ENCODE data around the gene TMEM135.

TMEM135 gene

GRCh38 chr11:87239001-87239400 is 201.3 kb downstream of the TMEM135 start:
- no peaks in the 10 kb centered on the region for H3K27me3 ChIP-seq (ENCODE audit: insufficient read depth, low read length, poor library complexity)
- H3K36me3 ChIP-seq (ENCODE audit: control insufficient read depth, insufficient read depth, low read length), result no peaks in the 10 kb centered on the region
- no peak overlapping the region for H3K4ac ChIP-seq (ENCODE audit: low read depth, low read length)
- H3K4me1 ChIP-seq (ENCODE audit: control insufficient read depth, low read depth, low read length), result no peaks in the 10 kb centered on the region
- no peak for DNase-seq
- no peak overlapping the region for H4K8ac ChIP-seq (ENCODE audit: low read depth, low read length)
- H2AK5ac ChIP-seq (ENCODE audit: low read length), result no peak overlapping the region
- H2BK15ac ChIP-seq (replicated peaks; ENCODE audit: low read depth), result no peak overlapping the region
- H3K79me1 ChIP-seq (ENCODE audit: low read length), result no peaks in the 10 kb centered on the region
- no peak overlapping the region for H2BK5ac ChIP-seq (ENCODE audit: low read length)
- no CpG with 5 or more reads among the region's 2 CpGs for WGBS (ENCODE audit: extremely low coverage, insufficient coverage, low lambda C conversion rate)
- H3K18ac ChIP-seq (ENCODE audit: low read length), result no peak overlapping the region
- no peak overlapping the region for H3K4me2 ChIP-seq (ENCODE audit: low read length)
- H3K9ac ChIP-seq (ENCODE audit: low read length), result no peak overlapping the region
- no peaks in the 10 kb centered on the region for H3K79me2 ChIP-seq (ENCODE audit: control insufficient read depth, insufficient read depth, low read length)
- H3K4me3 ChIP-seq (ENCODE audit: low read length), result no peak overlapping the region
- H3K23ac ChIP-seq (ENCODE audit: low read length), result no peak overlapping the region
- no peak overlapping the region for H3K56ac ChIP-seq (ENCODE audit: low read length)
- H2BK120ac ChIP-seq (ENCODE audit: low read depth, low read length), result no peak overlapping the region
- H3K27ac ChIP-seq (ENCODE audit: low read depth, low read length), result no peak overlapping the region
- no peak overlapping the region for H4K5ac ChIP-seq (ENCODE audit: low read length)

DNA sequence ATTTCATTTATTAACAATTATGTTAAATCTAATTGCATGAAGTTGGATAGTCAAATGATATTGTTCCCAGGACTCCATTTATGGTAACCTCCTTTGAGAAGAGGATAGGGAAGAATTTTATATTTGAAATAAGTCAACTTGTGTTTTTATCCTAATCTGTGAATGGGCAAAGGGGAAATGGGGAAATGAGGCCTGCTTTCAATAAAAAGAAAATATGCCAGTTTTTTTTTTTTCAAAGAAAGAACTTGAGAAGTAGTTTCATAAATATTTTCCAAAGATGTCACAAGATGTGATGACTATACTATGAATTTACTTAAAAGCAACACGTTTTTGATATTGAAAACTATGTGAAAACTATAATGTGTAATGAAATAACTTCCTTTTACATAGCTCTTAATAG is 201.8 kb downstream of the TMEM135 start:
- WGBS (ENCODE audit: extremely low coverage, insufficient coverage, low lambda C conversion rate), result no CpG with 5 or more reads among the region's 1 CpG
- H3K4me2 ChIP-seq (ENCODE audit: low read length), result no peak overlapping the region
- no peak overlapping the region for H2BK15ac ChIP-seq (replicated peaks; ENCODE audit: low read depth)
- no peak overlapping the region for H3K4me3 ChIP-seq (ENCODE audit: low read length)
- no peak for DNase-seq
- H3K79me2 ChIP-seq (ENCODE audit: control insufficient read depth, insufficient read depth, low read length), result no peaks in the 10 kb centered on the region
- H2BK5ac ChIP-seq (ENCODE audit: low read length), result no peak overlapping the region
- H2BK120ac ChIP-seq (ENCODE audit: low read depth, low read length), result no peak overlapping the region
- H3K18ac ChIP-seq (ENCODE audit: low read length), result no peak overlapping the region
- H4K8ac ChIP-seq (ENCODE audit: low read depth, low read length), result no peak overlapping the region
- no peak overlapping the region for H2AK5ac ChIP-seq (ENCODE audit: low read length)
- no peak overlapping the region for H3K4ac ChIP-seq (ENCODE audit: low read depth, low read length)
- H3K27me3 ChIP-seq (ENCODE audit: insufficient read depth, low read length, poor library complexity), result no peaks in the 10 kb centered on the region
- no peak overlapping the region for H3K27ac ChIP-seq (ENCODE audit: low read depth, low read length)
- H3K79me1 ChIP-seq (ENCODE audit: low read length), result no peaks in the 10 kb centered on the region
- no peak overlapping the region for H4K5ac ChIP-seq (ENCODE audit: low read length)
- no peaks in the 10 kb centered on the region for H3K4me1 ChIP-seq (ENCODE audit: control insufficient read depth, low read depth, low read length)
- no peaks in the 10 kb centered on the region for H3K36me3 ChIP-seq (ENCODE audit: control insufficient read depth, insufficient read depth, low read length)
- no peak overlapping the region for H3K23ac ChIP-seq (ENCODE audit: low read length)
- H3K9ac ChIP-seq (ENCODE audit: low read length), result no peak overlapping the region
- no peak overlapping the region for H3K56ac ChIP-seq (ENCODE audit: low read length)

DNA sequence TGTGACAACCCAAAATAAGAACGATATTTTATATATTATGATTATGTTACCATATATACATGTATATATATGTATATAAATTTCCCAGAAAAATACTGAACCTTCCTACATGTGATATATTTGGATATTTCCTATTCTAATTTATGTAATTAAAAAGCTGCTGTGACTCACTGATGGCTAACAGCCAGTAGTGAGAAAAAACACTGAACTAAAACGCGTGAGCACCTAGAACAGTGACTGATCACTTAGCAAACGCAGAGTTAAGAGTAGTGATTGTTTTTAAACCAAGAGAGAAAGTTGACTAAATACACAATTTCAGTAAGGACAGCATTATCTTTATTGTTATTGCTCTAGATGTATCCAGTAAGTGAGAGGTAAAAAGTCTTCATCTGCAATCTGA is 213.8 kb downstream of the TMEM135 start:
- H3K18ac ChIP-seq (ENCODE audit: low read length), result no peak overlapping the region
- H3K27me3 ChIP-seq (ENCODE audit: insufficient read depth, low read length, poor library complexity), result no peaks in the 10 kb centered on the region
- H3K4ac ChIP-seq (ENCODE audit: low read depth, low read length), result no peak overlapping the region
- no peaks in the 10 kb centered on the region for H3K79me2 ChIP-seq (ENCODE audit: control insufficient read depth, insufficient read depth, low read length)
- H4K8ac ChIP-seq (ENCODE audit: low read depth, low read length), result peak overlapping the region; percentile 39
- H3K79me1 ChIP-seq (ENCODE audit: low read length), result no peaks in the 10 kb centered on the region
- DNase-seq, result no peak
- H3K4me1 ChIP-seq (ENCODE audit: control insufficient read depth, low read depth, low read length), result no peaks in the 10 kb centered on the region
- H3K36me3 ChIP-seq (ENCODE audit: control insufficient read depth, insufficient read depth, low read length), result no peaks in the 10 kb centered on the region
- no peak overlapping the region for H2BK120ac ChIP-seq (ENCODE audit: low read depth, low read length)
- no peak overlapping the region for H3K4me2 ChIP-seq (ENCODE audit: low read length)
- no peak overlapping the region for H4K5ac ChIP-seq (ENCODE audit: low read length)
- no peak overlapping the region for H3K27ac ChIP-seq (ENCODE audit: low read depth, low read length)
- H3K23ac ChIP-seq (ENCODE audit: low read length), result no peak overlapping the region
- H3K56ac ChIP-seq (ENCODE audit: low read length), result no peak overlapping the region
- no peak overlapping the region for H3K9ac ChIP-seq (ENCODE audit: low read length)
- no peak overlapping the region for H3K4me3 ChIP-seq (ENCODE audit: low read length)
- H2BK5ac ChIP-seq (ENCODE audit: low read length), result no peak overlapping the region
- no peak overlapping the region for H2AK5ac ChIP-seq (ENCODE audit: low read length)
- H2BK15ac ChIP-seq (replicated peaks; ENCODE audit: low read depth), result no peak overlapping the region
- no CpG with 5 or more reads among the region's 4 CpGs for WGBS (ENCODE audit: extremely low coverage, insufficient coverage, low lambda C conversion rate)

GRCh38 chr11:87252869-87253268 is 215.1 kb downstream of the TMEM135 start:
- Histone ChIP-seq H3K4me1 (ENCODE audit: control insufficient read depth, low read depth, low read length) (no peaks in the 10 kb centered on the region), H3K18ac (ENCODE audit: low read length) (no peak overlapping the region), H2BK120ac (ENCODE audit: low read depth, low read length) (no peak overlapping the region), H2BK15ac (replicated peaks; ENCODE audit: low read depth) (no peak overlapping the region), H2AK5ac (ENCODE audit: low read length) (no peak overlapping the region), H3K27ac (ENCODE audit: low read depth, low read length) (no peak overlapping the region), H3K4me3 (ENCODE audit: low read length) (no peak overlapping the region), H3K79me2 (ENCODE audit: control insufficient read depth, insufficient read depth, low read length) (no peaks in the 10 kb centered on the region), H3K27me3 (ENCODE audit: insufficient read depth, low read length, poor library complexity) (no peaks in the 10 kb centered on the region), H3K36me3 (ENCODE audit: control insufficient read depth, insufficient read depth, low read length) (no peaks in the 10 kb centered on the region), H3K56ac (ENCODE audit: low read length) (no peak overlapping the region), H3K79me1 (ENCODE audit: low read length) (no peaks in the 10 kb centered on the region), H4K5ac (ENCODE audit: low read length) (no peak overlapping the region), H3K4me2 (ENCODE audit: low read length) (no peak overlapping the region), H3K23ac (ENCODE audit: low read length) (no peak overlapping the region), H3K9ac (ENCODE audit: low read length) (no peak overlapping the region), H4K8ac (ENCODE audit: low read depth, low read length) (no peak overlapping the region), H3K4ac (ENCODE audit: low read depth, low read length) (no peak overlapping the region), H2BK5ac (ENCODE audit: low read length) (no peak overlapping the region)
- no peak for DNase-seq

DNA sequence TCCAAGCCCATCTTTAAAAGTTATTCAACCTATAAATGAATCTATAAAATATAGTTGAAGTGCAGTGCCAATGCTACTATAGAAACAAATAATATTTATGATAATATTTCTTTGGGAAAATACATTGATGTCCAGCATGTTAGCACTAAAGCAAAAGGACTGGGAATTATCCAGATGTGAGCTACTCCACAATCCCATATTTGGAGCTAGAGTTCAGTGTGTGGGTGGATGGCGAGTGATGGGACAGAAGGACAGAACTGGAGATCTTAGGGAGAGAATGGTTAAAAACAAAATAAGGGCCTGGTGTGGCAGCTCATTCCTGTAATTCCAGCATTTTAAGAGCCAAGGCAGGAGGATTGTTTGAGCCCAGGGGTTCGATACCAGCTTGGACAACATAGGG is 216.8 kb downstream of the TMEM135 start:
- H2BK5ac ChIP-seq (ENCODE audit: low read length), result no peak overlapping the region
- no peaks in the 10 kb centered on the region for H3K79me2 ChIP-seq (ENCODE audit: control insufficient read depth, insufficient read depth, low read length)
- H3K79me1 ChIP-seq (ENCODE audit: low read length), result no peaks in the 10 kb centered on the region
- no peak overlapping the region for H3K4me2 ChIP-seq (ENCODE audit: low read length)
- no peak overlapping the region for H3K18ac ChIP-seq (ENCODE audit: low read length)
- H2BK120ac ChIP-seq (ENCODE audit: low read depth, low read length), result no peak overlapping the region
- no peaks in the 10 kb centered on the region for H3K4me1 ChIP-seq (ENCODE audit: control insufficient read depth, low read depth, low read length)
- H4K8ac ChIP-seq (ENCODE audit: low read depth, low read length), result no peak overlapping the region
- no peak for DNase-seq
- H3K4me3 ChIP-seq (ENCODE audit: low read length), result no peak overlapping the region
- H3K56ac ChIP-seq (ENCODE audit: low read length), result no peak overlapping the region
- no peak overlapping the region for H2AK5ac ChIP-seq (ENCODE audit: low read length)
- H3K9ac ChIP-seq (ENCODE audit: low read length), result no peak overlapping the region
- no peak overlapping the region for H3K4ac ChIP-seq (ENCODE audit: low read depth, low read length)
- no peak overlapping the region for H4K5ac ChIP-seq (ENCODE audit: low read length)
- H3K23ac ChIP-seq (ENCODE audit: low read length), result no peak overlapping the region
- no peak overlapping the region for H2BK15ac ChIP-seq (replicated peaks; ENCODE audit: low read depth)
- no peak overlapping the region for H3K27ac ChIP-seq (ENCODE audit: low read depth, low read length)
- no peaks in the 10 kb centered on the region for H3K36me3 ChIP-seq (ENCODE audit: control insufficient read depth, insufficient read depth, low read length)
- no CpG with 5 or more reads among the region's 2 CpGs for WGBS (ENCODE audit: extremely low coverage, insufficient coverage, low lambda C conversion rate)
- H3K27me3 ChIP-seq (ENCODE audit: insufficient read depth, low read length, poor library complexity), result no peaks in the 10 kb centered on the region

- H3K27me3 ChIP-seq (ENCODE audit: insufficient read depth, low read length, poor library complexity), result no peaks in the 10 kb centered on the region
- no peak overlapping the region for H4K8ac ChIP-seq (ENCODE audit: low read depth, low read length)
- H3K4ac ChIP-seq (ENCODE audit: low read depth, low read length), result no peak overlapping the region
- no peaks in the 10 kb centered on the region for H3K79me2 ChIP-seq (ENCODE audit: control insufficient read depth, insufficient read depth, low read length)
- no peak overlapping the region for H3K23ac ChIP-seq (ENCODE audit: low read length)
- no peak overlapping the region for H4K5ac ChIP-seq (ENCODE audit: low read length)
- H2AK5ac ChIP-seq (ENCODE audit: low read length), result no peak overlapping the region
- H3K4me3 ChIP-seq (ENCODE audit: low read length), result no peak overlapping the region
- H3K4me2 ChIP-seq (ENCODE audit: low read length), result no peak overlapping the region
- no peaks in the 10 kb centered on the region for H3K4me1 ChIP-seq (ENCODE audit: control insufficient read depth, low read depth, low read length)
- H2BK15ac ChIP-seq (replicated peaks; ENCODE audit: low read depth), result no peak overlapping the region
- no peak overlapping the region for H3K18ac ChIP-seq (ENCODE audit: low read length)
- no peak for DNase-seq
- no peak overlapping the region for H3K9ac ChIP-seq (ENCODE audit: low read length)
- no peak overlapping the region for H2BK120ac ChIP-seq (ENCODE audit: low read depth, low read length)
- H3K56ac ChIP-seq (ENCODE audit: low read length), result no peak overlapping the region
- no peak overlapping the region for H2BK5ac ChIP-seq (ENCODE audit: low read length)
- no peak overlapping the region for H3K27ac ChIP-seq (ENCODE audit: low read depth, low read length)
- H3K79me1 ChIP-seq (ENCODE audit: low read length), result no peaks in the 10 kb centered on the region
- H3K36me3 ChIP-seq (ENCODE audit: control insufficient read depth, insufficient read depth, low read length), result no peaks in the 10 kb centered on the region
Measured at GRCh38 chr11:87255589-87255988, 217.9 kb downstream of the TMEM135 start.
